Measurements from ENCODE around the gene TRPM3.

DNA sequence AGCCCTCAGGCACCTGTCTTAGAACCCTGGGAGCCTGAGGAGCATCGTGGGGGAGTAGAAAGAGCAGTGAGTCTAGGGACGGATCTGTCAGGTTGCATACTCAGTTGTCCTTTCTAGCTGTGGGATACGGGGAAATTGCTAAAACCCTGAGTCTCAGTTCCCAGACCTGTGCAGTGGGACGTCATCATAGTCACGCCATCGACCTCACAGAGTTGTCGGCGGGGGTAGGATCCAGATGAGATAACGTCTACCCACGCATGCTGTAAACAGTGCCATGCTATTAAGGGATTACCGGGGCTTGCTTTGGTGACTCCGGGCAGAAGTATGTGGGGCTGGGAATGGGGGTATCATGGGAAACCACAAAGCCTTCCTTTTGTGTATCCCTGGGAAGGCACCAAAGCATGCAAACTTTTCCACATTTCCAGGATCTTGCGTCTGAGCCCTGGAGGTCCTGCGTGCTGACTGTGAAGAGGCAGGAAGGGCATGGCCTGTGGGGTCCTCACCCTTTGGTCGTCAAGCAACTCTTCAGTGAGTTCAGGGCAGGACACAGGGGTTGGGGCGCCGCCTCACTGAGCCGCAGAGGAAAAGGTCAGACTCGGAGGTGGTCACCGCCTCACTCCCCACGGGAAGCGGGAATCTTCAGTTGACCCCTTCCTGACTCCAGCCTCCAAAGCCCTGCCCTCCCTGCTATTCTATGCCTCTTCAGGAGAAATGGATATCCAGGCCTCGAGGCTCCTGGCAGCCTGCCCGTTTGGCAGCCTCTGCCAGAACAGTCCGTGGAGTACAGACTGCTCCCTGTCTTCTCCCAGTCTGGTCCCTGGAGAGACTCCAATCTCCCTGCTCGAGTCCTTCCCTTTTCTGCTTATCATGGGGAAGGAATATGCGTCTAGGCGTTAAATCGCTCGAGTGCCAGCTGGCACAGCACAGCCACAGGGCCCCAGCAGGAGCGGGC lies 520.1 kb downstream of the TRPM3 start:
- no peak for TF ChIP-seq CTCF (IDR thresholded peaks at IDR 0.05)
- TF ChIP-seq POLR2A (IDR thresholded peaks at IDR 0.05) = peak in 1 of 2 donors; percentile 17
